Central memory CD8-positive, alpha-beta T cell (primary cell): ENCODE data around the gene ZNF341.
A peak's percentile ranks its signal among the peaks of the same experiment; 100 is the strongest.

Source experiments
- ATAC-seq: fragments of 150-1000 bp; cut with Tn5 transposase; replicated peaks from 2 replicates; pipeline ENCODE4 v1.10.0; 2022; ENCODE audit warnings: mild to moderate bottlenecking, moderate FRiP score, moderate number of reproducible peaks; ENCODE audit not compliant: poor library complexity, severe bottlenecking; ENCODE audit errors: extremely low read depth
- DNase-seq, 2 donors: peaks; one replicate each; pipeline ENCODE4 v3.0.0; 2021; ENCODE audit warnings: low spot score in 2 of 2
- H3K27ac Mint-ChIP-seq: one replicate; pipeline ENCODE4 v1.8.0; 2022; ENCODE audit warnings: low read depth, mild to moderate bottlenecking, moderate library complexity, mixed read lengths
- H3K27me3 Mint-ChIP-seq: one replicate; pipeline ENCODE4 v1.8.0; 2022; ENCODE audit warnings: mixed read lengths
- H3K36me3 Mint-ChIP-seq: one replicate; pipeline ENCODE4 v1.8.0; 2022; ENCODE audit warnings: mild to moderate bottlenecking, moderate library complexity, mixed read lengths; ENCODE audit not compliant: insufficient read depth
- H3K4me1 Mint-ChIP-seq: one replicate; pipeline ENCODE4 v1.8.0; 2022; ENCODE audit warnings: mixed read lengths
- H3K4me3 Mint-ChIP-seq: one replicate; pipeline ENCODE4 v1.8.0; 2022; ENCODE audit warnings: mild to moderate bottlenecking, moderate library complexity, mixed read lengths
- H3K9me3 Mint-ChIP-seq: one replicate; pipeline ENCODE4 v1.8.0; 2022; ENCODE audit warnings: mixed read lengths

ZNF341 gene

DNA sequence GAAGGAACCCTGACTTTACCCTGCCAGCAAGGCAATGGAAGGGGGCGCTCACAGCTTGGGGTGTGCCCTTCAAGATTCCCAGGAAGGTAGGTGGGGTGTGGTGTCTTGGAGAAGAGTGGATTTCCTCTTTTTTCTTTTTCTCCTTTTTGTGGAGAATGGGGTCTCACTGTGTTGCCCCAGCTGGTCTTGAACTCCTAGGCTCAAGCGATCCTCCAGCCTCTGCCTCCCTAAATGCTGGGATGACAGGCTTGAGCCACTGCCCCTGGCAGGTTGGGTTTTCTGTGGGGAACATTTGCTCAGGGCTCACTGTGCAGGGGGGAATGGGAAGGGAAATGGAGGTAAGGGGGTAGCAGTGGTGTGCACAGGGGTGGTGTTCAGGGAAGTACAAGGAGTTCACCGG, 4.0 kb upstream of the ZNF341 start:
- no peaks in the 10 kb centered on the region for H3K9me3 Mint-ChIP-seq
- DNase-seq (no peak), ATAC-seq (no peak)
- H3K36me3 Mint-ChIP-seq = peaks cover 3% of the 10 kb centered on the region
- no peaks in the 10 kb centered on the region for H3K27me3 Mint-ChIP-seq
- H3K4me3 Mint-ChIP-seq = no peak overlapping the region
- no peak overlapping the region for H3K27ac Mint-ChIP-seq
- peaks cover 14% of the 10 kb centered on the region for H3K4me1 Mint-ChIP-seq

DNA sequence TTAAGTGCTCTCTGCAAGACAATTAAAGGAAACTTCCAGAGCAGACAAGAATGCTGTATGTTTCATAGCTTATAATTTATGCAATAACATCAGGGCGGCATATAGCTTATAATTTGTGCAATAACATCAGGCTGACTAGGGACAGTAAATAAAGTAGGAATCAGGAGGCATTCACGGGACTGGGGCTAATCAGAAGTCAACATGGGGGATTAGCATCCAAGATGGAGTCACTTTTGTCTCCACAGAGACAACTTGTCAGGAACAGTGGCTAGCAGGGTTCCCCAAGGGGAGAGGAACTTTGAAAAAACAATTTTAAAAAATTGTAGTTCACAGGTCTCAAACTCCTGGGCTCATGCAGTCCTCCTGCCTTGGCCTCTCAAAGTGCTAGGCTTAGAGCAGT, 3.3 kb upstream of the ZNF341 start:
- DNase-seq = no peak
- Mint-ChIP-seq H3K9me3 (no peaks in the 10 kb centered on the region), H3K4me1 (peaks cover 17% of the 10 kb centered on the region), H3K36me3 (peaks cover 3% of the 10 kb centered on the region), H3K27ac (no peak overlapping the region), H3K4me3 (no peak overlapping the region), H3K27me3 (no peaks in the 10 kb centered on the region)
- no peak for ATAC-seq

DNA sequence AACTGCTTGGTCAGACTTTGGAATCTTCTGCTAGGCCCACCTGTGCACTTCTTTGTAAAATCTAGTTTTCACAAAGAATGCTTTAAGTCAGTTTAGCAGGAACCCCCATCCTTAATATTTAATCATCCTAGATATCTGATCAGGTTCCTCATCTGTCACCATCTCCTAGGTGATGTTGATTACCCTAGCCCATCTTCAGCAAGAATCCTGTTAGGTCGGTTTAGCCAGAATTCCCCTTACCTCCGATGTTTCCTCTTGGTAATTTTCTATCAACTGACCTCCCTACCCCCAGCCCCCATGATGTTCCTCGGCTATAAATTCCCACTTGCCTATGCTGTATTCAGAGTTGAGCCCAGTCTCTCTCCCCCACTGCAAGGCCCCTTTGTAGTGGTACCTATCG, 2.7 kb upstream of the ZNF341 start:
- ATAC-seq (no peak), DNase-seq (no peak)
- H3K9me3 Mint-ChIP-seq = no peaks in the 10 kb centered on the region
- no peak overlapping the region for H3K27ac Mint-ChIP-seq
- H3K36me3 Mint-ChIP-seq = peaks cover 3% of the 10 kb centered on the region
- no peaks in the 10 kb centered on the region for H3K27me3 Mint-ChIP-seq
- peaks cover 24% of the 10 kb centered on the region for H3K4me1 Mint-ChIP-seq
- H3K4me3 Mint-ChIP-seq = no peak overlapping the region

DNA sequence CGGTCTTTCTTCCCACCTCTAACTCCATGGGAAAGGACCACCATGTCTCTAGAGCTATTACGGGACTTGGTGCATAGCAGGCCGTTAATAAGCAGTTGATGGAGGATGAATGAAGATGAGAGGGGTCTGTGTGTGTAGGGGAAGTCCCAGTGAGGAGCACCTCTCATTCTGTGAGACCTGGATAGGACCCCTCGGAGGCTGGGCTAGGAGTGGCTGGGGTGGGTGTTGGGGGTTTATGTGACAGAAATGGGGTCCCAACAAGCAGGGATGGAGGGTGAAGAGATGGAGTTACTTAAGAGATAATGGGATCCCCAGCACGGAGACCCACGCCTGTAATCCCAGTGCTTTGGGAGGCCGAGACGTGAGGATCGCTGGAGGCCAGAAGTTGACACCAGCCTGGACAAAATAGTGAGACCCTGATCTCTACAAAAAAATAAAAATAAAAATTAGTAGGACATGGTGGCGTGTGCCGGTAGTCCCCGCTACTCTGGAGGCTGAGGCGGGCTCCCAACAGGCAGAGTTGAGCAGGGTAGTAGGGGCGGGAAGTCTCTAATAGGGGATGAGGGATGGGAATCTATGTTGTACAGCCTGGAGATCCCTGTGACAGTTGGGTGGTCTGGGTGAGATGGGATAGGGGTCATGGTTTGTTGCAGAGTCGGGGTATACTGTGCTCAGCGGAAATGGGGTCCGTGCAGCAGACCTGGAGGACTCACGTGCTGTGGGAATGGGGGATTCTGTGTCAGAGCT, 677 bp upstream of the ZNF341 start:
- Mint-ChIP-seq H3K27me3 (no peaks in the 10 kb centered on the region), H3K4me3 (peak overlapping the region; percentile 85), H3K27ac (peak overlapping the region; percentile 95), H3K4me1 (peaks cover 28% of the 10 kb centered on the region), H3K9me3 (no peaks in the 10 kb centered on the region), H3K36me3 (peaks cover 3% of the 10 kb centered on the region)
- ATAC-seq = no peak
- no peak for DNase-seq

DNA sequence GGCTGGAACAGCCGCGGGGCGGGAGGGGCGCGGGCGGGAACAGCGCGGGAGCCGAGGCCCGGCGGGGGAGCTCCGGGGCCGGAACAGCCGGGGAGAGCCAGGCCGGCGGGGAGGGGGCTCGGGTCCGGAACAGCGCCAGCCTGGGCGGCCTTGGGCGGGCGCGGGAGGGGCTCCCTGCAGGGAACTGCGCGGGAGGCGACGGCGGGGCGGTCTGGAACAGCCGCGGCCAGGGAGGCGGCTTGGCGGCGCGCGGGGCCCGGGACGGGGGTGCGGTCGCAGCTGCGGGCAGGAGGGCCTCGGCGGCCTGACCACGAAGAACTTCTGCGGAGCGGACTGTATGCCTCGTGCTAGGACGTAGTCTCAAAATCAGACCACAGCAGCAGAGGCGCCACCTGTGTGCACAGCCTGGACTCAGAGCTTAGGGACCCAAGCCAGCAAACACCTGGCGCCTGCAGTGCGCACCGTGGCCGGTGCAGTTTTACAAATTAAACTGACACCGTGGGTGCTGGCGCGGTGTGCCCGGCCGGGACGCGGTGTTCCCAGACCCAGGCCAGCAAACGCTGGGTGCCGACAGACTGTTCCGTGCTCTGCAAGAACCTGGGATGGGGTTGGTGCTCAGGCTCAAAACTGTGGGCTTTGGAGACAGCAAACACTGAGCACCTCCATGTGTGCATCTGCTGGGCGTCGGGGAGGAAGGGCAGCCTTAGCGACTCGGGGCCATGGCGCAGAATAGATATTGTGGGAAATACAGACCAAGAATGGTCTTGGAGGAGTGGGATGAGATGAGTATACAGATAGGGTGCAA, 572 bp downstream of the ZNF341 start:
- peaks cover 3% of the 10 kb centered on the region for H3K36me3 Mint-ChIP-seq
- peak in 1 of 2 donors; percentile 83 for DNase-seq
- peak; percentile 59 for ATAC-seq
- H3K4me3 Mint-ChIP-seq = peak overlapping the region; percentile 85
- no peak overlapping the region for H3K27ac Mint-ChIP-seq
- no peaks in the 10 kb centered on the region for H3K27me3 Mint-ChIP-seq
- peaks cover 6% of the 10 kb centered on the region for H3K9me3 Mint-ChIP-seq
- H3K4me1 Mint-ChIP-seq = peaks cover 33% of the 10 kb centered on the region

DNA sequence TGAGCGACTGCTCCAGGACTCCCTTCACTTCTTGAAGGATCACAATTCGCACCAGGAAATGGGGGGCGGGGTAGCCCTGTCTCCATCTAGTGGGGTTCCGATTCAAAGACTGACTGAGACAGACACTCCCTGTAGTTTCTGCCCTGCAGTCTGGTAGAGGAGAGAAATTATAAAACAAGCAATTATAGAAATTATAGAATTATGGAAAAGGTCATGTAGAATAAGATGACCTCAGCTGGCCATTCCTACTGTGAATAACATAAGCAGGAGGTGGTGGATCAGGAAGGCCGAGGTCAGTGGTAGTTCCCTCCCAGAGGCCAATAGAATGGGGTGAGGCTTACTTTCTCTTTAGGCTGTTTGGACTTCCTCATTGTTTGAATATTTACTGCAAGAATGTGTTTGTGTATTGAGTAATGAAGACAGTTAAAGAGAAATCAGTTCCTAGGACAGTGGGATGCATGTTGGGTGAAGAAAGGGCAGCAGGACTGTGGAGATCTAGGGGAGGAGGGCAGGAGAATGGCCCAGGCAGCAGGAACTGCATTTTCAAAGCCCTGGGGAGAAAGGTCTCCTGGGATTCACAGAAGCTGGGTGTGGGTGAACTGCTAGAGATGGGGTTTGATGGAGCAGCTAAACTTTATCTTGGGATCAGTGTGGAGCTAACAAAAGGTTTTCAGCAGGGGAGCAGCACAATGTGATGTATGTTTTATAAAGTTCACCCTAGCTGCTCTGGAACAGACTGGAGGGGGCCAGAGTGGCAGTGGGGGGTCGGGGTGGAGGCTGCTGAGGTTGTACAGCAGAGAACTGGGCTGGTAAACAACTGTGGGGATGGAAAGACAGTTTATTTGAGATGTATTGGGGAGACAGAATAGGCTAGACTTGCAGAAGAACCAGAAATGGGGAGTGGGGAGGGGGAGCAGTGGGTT, 2.1 kb downstream of the ZNF341 start:
- DNase-seq (no peak), ATAC-seq (no peak)
- peaks cover 6% of the 10 kb centered on the region for H3K9me3 Mint-ChIP-seq
- H3K27me3 Mint-ChIP-seq = no peaks in the 10 kb centered on the region
- H3K36me3 Mint-ChIP-seq = peaks cover 3% of the 10 kb centered on the region
- peak overlapping the region; percentile 85 for H3K4me3 Mint-ChIP-seq
- H3K4me1 Mint-ChIP-seq = peaks cover 38% of the 10 kb centered on the region
- peak overlapping the region; percentile 7 for H3K27ac Mint-ChIP-seq

DNA sequence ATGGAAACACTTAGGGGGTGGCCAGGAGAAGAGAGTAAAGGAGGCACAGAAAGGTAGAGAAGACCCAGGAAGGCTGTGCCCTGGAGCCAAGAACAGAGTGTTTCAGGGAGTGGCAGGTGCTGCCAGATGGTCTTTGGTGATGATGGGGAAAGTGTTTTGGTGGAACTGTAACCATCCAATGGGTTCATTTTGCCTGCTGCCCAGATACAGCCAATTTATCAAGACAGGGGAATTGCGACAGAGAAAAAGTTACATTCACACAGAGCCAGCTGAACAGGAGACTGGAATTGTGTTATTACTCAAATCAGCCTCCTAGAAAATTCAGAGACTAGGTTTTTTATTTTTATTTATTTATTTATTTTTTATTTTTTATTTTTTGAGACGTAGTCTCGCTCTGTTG, 5.2 kb downstream of the ZNF341 start:
- Mint-ChIP-seq H3K9me3 (peaks cover 6% of the 10 kb centered on the region), H3K36me3 (no peaks in the 10 kb centered on the region), H3K27ac (no peak overlapping the region), H3K4me1 (peaks cover 28% of the 10 kb centered on the region), H3K4me3 (no peak overlapping the region), H3K27me3 (no peaks in the 10 kb centered on the region)
- ATAC-seq (no peak), DNase-seq (no peak)

DNA sequence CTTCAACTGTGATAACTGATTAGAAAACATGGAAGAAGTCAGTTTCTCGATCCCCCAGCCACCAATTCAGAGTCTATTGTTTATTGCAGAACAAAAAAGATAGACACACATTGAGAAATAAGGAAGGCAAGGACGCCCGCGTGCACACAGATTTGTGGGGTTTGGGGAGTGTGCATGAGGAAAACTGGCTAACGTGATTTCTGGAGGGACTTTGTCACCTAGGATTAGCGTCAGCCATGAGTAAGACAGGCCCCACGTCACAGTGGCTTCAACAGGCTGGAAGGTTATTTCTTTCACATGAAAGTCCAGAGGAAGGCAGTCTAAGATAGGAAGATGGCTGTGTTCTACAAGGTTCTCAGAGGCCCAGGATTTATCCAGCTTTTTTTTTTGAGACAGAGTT, 7.7 kb downstream of the ZNF341 start:
- ATAC-seq = no peak
- Mint-ChIP-seq H3K9me3 (peaks cover 6% of the 10 kb centered on the region), H3K36me3 (peaks cover 6% of the 10 kb centered on the region), H3K4me3 (no peak overlapping the region), H3K4me1 (peaks cover 10% of the 10 kb centered on the region), H3K27me3 (no peaks in the 10 kb centered on the region), H3K27ac (no peak overlapping the region)
- no peak for DNase-seq

DNA sequence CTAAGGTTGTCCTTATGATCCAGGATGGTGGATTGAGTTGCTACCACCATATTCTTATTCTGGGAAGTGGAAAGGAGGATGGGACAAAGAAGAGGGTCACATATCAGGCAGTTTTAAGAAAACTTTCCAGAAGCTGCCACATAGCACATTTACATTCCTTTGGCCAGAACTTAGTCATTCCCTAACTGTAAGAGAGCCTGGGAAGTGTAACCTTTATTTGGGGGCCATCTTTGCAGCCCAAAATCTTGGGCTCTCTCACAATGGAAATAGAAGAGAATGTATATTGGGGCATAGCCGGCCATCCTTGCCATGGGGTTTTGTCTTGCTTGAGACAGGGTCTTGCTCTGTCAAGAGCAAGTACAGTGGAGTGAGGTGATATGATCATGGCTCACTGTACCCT, 8.4 kb downstream of the ZNF341 start:
- no peak for ATAC-seq
- no peak for DNase-seq
- Mint-ChIP-seq H3K9me3 (peaks cover 6% of the 10 kb centered on the region), H3K4me1 (peaks cover 10% of the 10 kb centered on the region), H3K27me3 (no peaks in the 10 kb centered on the region), H3K36me3 (peaks cover 8% of the 10 kb centered on the region), H3K27ac (no peak overlapping the region), H3K4me3 (no peak overlapping the region)

DNA sequence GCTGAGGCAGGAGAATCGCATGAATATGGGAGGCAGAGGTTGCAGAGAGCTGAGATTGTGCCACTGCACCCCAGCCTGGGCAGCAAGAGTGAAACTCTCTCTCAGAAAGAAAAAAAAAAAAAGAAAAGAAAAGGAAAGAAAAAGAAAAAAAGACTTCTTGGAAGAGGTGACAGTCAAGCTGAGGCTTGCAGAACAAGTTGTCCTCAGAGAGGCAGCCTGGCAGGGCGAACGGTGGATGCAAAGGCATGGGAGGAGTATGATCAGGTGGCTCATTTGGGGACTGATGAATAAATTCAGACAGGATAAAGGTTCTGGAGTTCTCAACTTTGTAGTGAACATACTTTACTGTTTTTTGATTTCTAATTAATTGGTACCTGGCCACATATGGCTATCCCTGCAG, 12.4 kb downstream of the ZNF341 start:
- H3K4me1 Mint-ChIP-seq = no peaks in the 10 kb centered on the region
- ATAC-seq (no peak), DNase-seq (no peak)
- no peaks in the 10 kb centered on the region for H3K9me3 Mint-ChIP-seq
- H3K27me3 Mint-ChIP-seq = no peaks in the 10 kb centered on the region
- peak overlapping the region; percentile 83 for H3K27ac Mint-ChIP-seq
- peaks cover 20% of the 10 kb centered on the region for H3K36me3 Mint-ChIP-seq
- no peak overlapping the region for H3K4me3 Mint-ChIP-seq

DNA sequence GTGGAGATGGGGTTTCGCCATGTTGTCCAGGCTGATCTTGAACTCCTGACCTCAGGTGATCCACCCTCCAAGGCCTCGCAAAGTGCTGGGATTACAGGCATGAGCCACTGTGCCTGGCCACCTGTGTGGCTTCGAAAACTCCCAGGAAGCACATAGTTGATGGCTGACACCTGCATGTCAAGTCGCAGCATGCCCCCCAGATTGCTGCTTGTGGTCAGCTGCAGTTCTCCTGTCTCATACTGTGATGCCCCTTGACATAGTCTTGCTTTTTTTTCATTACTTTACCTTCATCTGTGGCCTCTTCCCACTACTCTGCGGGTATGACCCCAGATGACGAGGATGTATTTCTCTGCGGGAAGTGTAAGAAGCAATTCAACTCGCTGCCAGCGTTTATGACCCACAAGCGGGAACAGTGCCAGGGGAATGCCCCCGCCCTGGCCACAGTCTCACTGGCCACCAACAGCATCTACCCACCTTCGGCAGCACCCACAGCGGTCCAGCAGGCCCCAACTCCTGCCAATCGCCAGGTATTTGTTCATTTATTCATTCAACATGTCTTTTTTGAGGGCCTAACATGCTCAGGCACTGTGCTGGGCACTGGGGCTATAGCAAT, 13.1 kb downstream of the ZNF341 start:
- Mint-ChIP-seq H3K27me3 (no peaks in the 10 kb centered on the region), H3K4me3 (no peak overlapping the region), H3K4me1 (no peaks in the 10 kb centered on the region), H3K36me3 (peaks cover 24% of the 10 kb centered on the region), H3K9me3 (no peaks in the 10 kb centered on the region), H3K27ac (no peak overlapping the region)
- DNase-seq = no peak
- no peak for ATAC-seq

DNA sequence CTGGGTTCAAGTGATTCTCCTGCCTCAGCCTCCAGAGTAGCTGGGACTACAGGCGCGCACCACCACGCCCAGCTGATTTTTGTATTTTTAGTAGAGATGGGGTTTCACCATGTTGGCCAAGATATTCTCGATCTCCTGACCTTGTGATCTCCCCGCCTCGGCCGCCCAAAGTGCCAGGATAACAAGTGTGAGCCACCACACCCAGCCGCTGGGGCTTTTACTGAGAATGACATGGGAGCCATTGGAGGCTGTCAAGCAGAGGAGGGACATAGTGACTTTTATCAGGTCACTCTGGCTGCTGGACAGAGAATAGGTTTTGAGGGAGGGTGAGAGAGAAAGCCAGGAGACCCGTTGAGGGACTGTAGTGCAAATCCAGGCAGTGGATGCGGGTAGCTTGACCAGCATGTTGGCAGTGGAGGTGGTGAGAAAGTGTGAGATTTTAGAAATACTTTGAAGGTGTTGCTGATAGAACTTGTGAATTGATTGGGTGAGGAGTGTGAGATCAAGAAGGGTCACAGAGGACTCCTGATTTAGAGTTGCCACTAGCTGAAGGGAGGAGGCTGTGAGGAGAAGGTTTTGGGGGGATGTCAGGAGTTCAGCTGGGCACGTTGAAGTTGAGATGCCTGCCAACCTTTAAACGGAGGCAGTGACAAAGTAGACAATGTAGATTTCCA, 14.7 kb downstream of the ZNF341 start:
- H3K27ac Mint-ChIP-seq = no peak overlapping the region
- no peaks in the 10 kb centered on the region for H3K4me1 Mint-ChIP-seq
- DNase-seq = no peak
- no peak overlapping the region for H3K4me3 Mint-ChIP-seq
- H3K27me3 Mint-ChIP-seq = no peaks in the 10 kb centered on the region
- peaks cover 32% of the 10 kb centered on the region for H3K36me3 Mint-ChIP-seq
- no peak for ATAC-seq
- no peaks in the 10 kb centered on the region for H3K9me3 Mint-ChIP-seq
